AG04450 (cell line): Measurements from ENCODE around the gene TASP1. TPM values are rescaled to one million over a fixed set of nuclear protein-coding genes. Genes with fewer than 3 reads are reported as not detected.

ENCODE experiments used
- CTCF ChIA-PET: fragments of 300-600, 350-600 bp; formaldehyde crosslinking; extraction: SDS; loops from one replicate; lab custom pipeline; 2022; ENCODE audit warnings: antibody characterized with exemption, inconsistent platforms; lab: Charles Lee
- POLR2A ChIA-PET: fragments of 350-600 bp; formaldehyde crosslinking; extraction: SDS; loops from one replicate; lab custom pipeline; 2021; ENCODE audit warnings: antibody characterized with exemption, inconsistent platforms; lab: Yijun Ruan, JAX
- DNase-seq: peaks from one replicate; pipeline ENCODE4 v3.0.0-alpha.2; 2011; ENCODE audit warnings: low read depth, low spot score
- H3K27ac ChIP-seq: one replicate; pipeline ENCODE4 v1.5.1; 2012; ENCODE audit warnings: low read depth, low read length, control low read depth
- H3K27me3 ChIP-seq: one replicate; pipeline ENCODE4 v1.6.0; 2012; ENCODE audit warnings: low read length; ENCODE audit not compliant: control insufficient read depth, insufficient read depth
- H3K4me3 ChIP-seq: 2 replicates; pipeline ENCODE4 v1.5.1; 2011; ENCODE audit warnings: mild to moderate bottlenecking, low read depth, low read length, control low read depth
- H3K9me3 ChIP-seq: 2 replicates; pipeline ENCODE4 v1.5.1; 2012; ENCODE audit warnings: low read length; ENCODE audit not compliant: control insufficient read depth, insufficient read depth
- polyA plus RNA-seq: library from polyadenylated mRNA; depleted of rRNA; stranded (reverse); fragments of >200 nt; gene quantifications from 2 replicates; pipeline ENCODE4 v1.2.3, GENCODE V29; 2011
- TF ChIP-seq, protein P1 (sequence below): IDR thresholded peaks from 2 replicates; pipeline ENCODE4 v1.5.1; 2011; ENCODE audit warnings: low read depth, low read length, control low read depth, inconsistent platforms

The TASP1 gene
- polyA plus RNA-seq, 1 experiment: 6.0 TPM

DNA sequence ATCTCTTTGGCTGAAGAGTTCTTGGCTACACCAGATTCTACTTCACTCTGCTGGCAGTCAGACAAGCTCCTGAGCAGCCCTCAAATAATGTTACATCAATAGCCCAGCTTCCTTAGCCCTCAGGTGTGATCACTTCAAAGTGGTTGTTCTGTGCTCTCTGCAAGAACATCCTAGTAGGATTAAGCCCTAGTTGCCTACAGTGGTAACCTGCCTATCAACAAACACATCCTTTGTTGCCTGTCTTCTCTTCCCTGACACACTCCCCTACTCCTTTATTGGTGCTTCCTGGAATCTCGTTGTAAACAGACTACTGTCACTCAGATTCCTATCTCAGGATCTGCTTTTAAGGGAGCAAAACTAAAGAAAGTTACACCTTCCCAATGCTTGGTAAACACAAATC, 45.1 kb upstream of the TASP1 start:
- POLR2A ChIA-PET: no interaction called here
- TF ChIP-seq, protein P1, sequence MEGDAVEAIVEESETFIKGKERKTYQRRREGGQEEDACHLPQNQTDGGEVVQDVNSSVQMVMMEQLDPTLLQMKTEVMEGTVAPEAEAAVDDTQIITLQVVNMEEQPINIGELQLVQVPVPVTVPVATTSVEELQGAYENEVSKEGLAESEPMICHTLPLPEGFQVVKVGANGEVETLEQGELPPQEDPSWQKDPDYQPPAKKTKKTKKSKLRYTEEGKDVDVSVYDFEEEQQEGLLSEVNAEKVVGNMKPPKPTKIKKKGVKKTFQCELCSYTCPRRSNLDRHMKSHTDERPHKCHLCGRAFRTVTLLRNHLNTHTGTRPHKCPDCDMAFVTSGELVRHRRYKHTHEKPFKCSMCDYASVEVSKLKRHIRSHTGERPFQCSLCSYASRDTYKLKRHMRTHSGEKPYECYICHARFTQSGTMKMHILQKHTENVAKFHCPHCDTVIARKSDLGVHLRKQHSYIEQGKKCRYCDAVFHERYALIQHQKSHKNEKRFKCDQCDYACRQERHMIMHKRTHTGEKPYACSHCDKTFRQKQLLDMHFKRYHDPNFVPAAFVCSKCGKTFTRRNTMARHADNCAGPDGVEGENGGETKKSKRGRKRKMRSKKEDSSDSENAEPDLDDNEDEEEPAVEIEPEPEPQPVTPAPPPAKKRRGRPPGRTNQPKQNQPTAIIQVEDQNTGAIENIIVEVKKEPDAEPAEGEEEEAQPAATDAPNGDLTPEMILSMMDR: no peak
- no peak overlapping the region for H3K27ac ChIP-seq
- no peak for DNase-seq
- no peaks in the 10 kb centered on the region for H3K9me3 ChIP-seq
- CTCF ChIA-PET: no interaction called here
- no peak overlapping the region for H3K4me3 ChIP-seq
- peaks cover 2% of the 10 kb centered on the region for H3K27me3 ChIP-seq

DNA sequence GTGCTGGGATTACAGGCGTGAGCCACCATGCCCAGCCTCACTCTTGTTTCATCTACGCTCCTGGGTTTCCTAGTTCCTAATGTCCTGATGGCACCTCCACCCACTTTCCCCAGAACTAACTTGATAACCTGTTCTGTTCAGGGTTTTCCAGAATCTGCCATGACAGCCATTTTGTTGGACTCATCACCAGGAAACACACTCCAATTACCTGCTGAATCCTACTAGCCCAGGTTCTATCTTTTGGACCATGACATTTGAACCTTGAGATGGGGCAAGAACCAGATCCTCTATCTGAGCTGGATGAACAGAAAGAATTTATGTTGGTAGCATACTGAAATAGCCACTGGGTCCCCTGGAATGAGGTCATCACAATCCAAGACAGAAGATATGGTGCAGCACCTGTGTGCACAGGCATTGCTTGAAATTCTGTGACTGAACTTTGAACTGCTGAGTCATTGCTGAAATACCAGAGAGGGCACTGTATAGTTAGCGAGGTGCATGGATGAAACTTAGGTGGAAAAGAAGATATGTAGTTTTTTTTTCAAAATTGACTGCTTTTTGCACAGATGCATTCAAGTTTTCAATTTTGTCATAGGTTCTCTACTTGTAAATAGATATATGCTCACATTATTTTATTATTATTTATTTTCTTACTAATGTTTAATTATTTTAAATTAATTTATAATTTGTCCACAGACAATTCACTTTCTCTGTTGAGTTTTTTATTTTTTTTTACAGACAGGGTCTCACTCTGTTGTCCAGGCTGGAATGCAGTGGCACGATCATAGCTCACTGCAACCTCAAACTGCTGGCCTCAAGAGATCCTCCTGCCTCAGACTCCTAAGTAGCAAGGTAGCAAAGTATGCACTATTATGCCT, 42.8 kb upstream of the TASP1 start:
- peaks cover 2% of the 10 kb centered on the region for H3K27me3 ChIP-seq
- H3K4me3 ChIP-seq: no peak overlapping the region
- H3K9me3 ChIP-seq: no peaks in the 10 kb centered on the region
- H3K27ac ChIP-seq: no peak overlapping the region
- TF ChIP-seq, protein P1: no peak
- DNase-seq: no peak
- CTCF ChIA-PET: no interaction called here
- POLR2A ChIA-PET: no interaction called here

DNA sequence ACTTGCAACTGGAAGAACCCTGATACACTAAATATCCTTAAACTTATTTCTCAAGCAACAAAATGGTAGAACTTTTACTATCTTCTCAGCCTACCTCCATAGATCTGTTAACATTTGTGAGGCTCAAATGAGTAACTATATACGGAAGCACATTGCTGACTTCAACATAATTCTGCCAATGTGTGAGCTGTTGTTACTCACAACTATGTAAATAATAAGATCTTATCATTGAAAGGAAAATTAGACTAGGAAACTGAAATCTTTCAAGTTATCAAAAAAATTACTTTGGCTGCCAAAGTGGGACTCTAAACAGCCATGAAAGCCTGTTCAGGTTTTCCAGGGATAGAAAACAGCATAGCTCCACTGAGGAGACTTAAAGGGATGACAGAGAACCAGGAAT, 40.2 kb upstream of the TASP1 start:
- TF ChIP-seq, protein P1: no peak
- Histone ChIP-seq H3K4me3 (no peak overlapping the region), H3K27me3 (peaks cover under 1% of the 10 kb centered on the region), H3K27ac (no peak overlapping the region), H3K9me3 (no peaks in the 10 kb centered on the region)
- CTCF ChIA-PET: interaction anchor here (0.7 to 1.4 kb wide), 3 partner anchors 9 to 559 kb away, joined by 3 to 6 read pairs (median 4); no protein-coding TSS in a partner anchor
- POLR2A ChIA-PET: no interaction called here
- DNase-seq: no peak

DNA sequence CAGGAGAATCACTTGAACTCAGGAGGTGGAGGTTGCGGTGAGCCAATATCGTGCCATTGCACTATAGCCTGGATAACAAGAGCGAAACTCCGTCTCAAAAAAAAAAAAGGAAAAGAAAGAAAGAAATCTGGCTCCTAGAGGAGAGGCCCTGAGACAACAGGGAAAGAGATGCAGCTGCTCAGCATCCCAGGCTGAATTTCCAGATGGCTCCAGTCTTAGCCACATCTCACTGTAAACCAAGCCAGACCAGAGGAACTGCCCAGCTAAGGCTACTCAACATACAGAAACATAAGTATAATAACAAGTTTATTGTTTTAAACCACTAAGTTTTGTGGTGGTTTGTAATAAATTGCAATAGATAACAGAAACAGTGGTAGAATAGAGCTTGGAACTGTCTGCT, 38.5 kb upstream of the TASP1 start:
- POLR2A ChIA-PET: interaction anchor here (0.7 to 1.2 kb wide), 3 partner anchors 12 to 669 kb away, joined by 3 to 7 read pairs (median 4); partner anchors contain the start of genes ESF1 and NDUFAF5
- no peak for DNase-seq
- TF ChIP-seq, protein P1: no peak
- H3K4me3 ChIP-seq: no peak overlapping the region
- peaks cover 6% of the 10 kb centered on the region for H3K27me3 ChIP-seq
- H3K27ac ChIP-seq: no peak overlapping the region
- CTCF ChIA-PET: interaction anchor here (0.5 to 1.6 kb wide), 5 partner anchors 95 to 138 kb away, joined by 3 to 6 read pairs (median 4); no protein-coding TSS in a partner anchor
- H3K9me3 ChIP-seq: no peaks in the 10 kb centered on the region

DNA sequence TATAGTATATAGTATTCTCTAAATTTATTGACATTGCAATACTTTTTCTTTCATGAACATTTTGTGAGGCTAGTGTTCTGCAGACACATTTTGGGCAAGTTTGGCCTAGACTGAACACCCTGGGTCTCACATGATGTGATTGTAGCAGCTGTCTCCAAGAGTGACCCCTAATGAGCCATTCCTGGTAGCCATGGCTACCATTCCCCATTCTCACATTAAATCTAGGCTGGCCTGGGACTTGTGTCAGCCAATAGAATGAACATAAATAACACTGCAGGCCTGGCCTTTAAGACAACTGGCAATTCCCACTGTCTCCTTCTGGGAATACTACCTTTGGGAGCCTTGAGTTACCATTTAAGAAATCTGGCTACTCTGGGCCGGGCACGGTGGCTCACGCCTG, 38.0 kb upstream of the TASP1 start:
- ChIA-PET CTCF (no interaction called here), POLR2A (interaction anchor here (1.2 kb wide), 1 partner anchor 13 kb away, joined by 7 read pairs; no protein-coding TSS in a partner anchor)
- Histone ChIP-seq H3K9me3 (no peaks in the 10 kb centered on the region), H3K27me3 (peaks cover 9% of the 10 kb centered on the region), H3K4me3 (no peak overlapping the region), H3K27ac (no peak overlapping the region)
- no peak for DNase-seq
- TF ChIP-seq, protein P1: no peak
